ENCODE results near the gene MAS1L. TPM values are rescaled to one million over a fixed set of nuclear protein-coding genes. Genes with fewer than 3 reads are reported as not detected.

The MAS1L gene
- total RNA-seq, 1 experiment from 2014 or later: not detected

- no peak overlapping the region for H3K18ac ChIP-seq (ENCODE audit: insufficient read length, low read depth, low read length)
- H3K27ac ChIP-seq (ENCODE audit: insufficient read length, low read depth, low read length): no peak overlapping the region
- H3K56ac ChIP-seq (ENCODE audit: insufficient read length, low read depth, low read length): no peak overlapping the region
- no peak overlapping the region for H3K9ac ChIP-seq (ENCODE audit: extremely low read depth, insufficient read length, low read length)
- no peak overlapping the region for H3T11ph ChIP-seq (ENCODE audit: low read length)
- H3K4me2 ChIP-seq (ENCODE audit: insufficient read depth, insufficient read length, low read length): no peak overlapping the region
- H4K20me1 ChIP-seq (ENCODE audit: control insufficient read depth, insufficient read depth, insufficient read length): no peaks in the 10 kb centered on the region
- no peak overlapping the region for H4K91ac ChIP-seq (ENCODE audit: insufficient read length, low read depth, low read length)
- no peaks in the 10 kb centered on the region for H3K9me3 ChIP-seq (ENCODE audit: control insufficient read depth, low read depth, low read length)
- no peaks in the 10 kb centered on the region for H3K79me1 ChIP-seq (ENCODE audit: insufficient read depth, low read depth, low read length, poor library complexity, severe bottlenecking)
- no peaks in the 10 kb centered on the region for H3K27me3 ChIP-seq (ENCODE audit: insufficient read depth, low read length)
- H3K23me2 ChIP-seq (ENCODE audit: insufficient read length, low read depth, low read length, poor library complexity, severe bottlenecking): no peaks in the 10 kb centered on the region
- no peak overlapping the region for H3K14ac ChIP-seq (ENCODE audit: insufficient read depth, low read length)
- WGBS (ENCODE audit: extremely low coverage, insufficient read length, low lambda C conversion rate): no CpG with 5 or more reads among the region's 5 CpGs
- no peak for DNase-seq
- H2BK20ac ChIP-seq (ENCODE audit: low read depth, low read length, poor library complexity, severe bottlenecking): no peak overlapping the region
- Mint-ChIP-seq H3K27me3 (ENCODE audit: low read depth) (peaks cover 3% of the 10 kb centered on the region; the same call in 1 of the 2 replicates), H3K9me3 (no peaks in the 10 kb centered on the region), H3K36me3 (ENCODE audit: insufficient read depth in 1 of 3, low read depth in 3 of 3) (no peaks in the 10 kb centered on the region), H3K4me3 (no peak overlapping the region), H3K27ac (no peak overlapping the region), H3K4me1 (no peaks in the 10 kb centered on the region)
- H3K79me2 ChIP-seq (ENCODE audit: insufficient read depth, low read length): no peaks in the 10 kb centered on the region
- H2BK15ac ChIP-seq (ENCODE audit: low read depth, low read length): no peak overlapping the region
- no peak overlapping the region for H2BK12ac ChIP-seq (ENCODE audit: insufficient read length, low read depth, low read length)
- no peak overlapping the region for H4K5ac ChIP-seq (ENCODE audit: insufficient read length, low read depth, low read length)
- no peak overlapping the region for H2AFZ ChIP-seq (ENCODE audit: low read length)
- no peaks in the 10 kb centered on the region for H3K4me1 ChIP-seq (ENCODE audit: insufficient read depth, low read length)
- no peak overlapping the region for H4K8ac ChIP-seq (replicated peaks; ENCODE audit: insufficient read length, low read depth, low read length)
- no peak overlapping the region for H3K4ac ChIP-seq (ENCODE audit: low read depth, low read length)
- TF ChIP-seq, protein P1, sequence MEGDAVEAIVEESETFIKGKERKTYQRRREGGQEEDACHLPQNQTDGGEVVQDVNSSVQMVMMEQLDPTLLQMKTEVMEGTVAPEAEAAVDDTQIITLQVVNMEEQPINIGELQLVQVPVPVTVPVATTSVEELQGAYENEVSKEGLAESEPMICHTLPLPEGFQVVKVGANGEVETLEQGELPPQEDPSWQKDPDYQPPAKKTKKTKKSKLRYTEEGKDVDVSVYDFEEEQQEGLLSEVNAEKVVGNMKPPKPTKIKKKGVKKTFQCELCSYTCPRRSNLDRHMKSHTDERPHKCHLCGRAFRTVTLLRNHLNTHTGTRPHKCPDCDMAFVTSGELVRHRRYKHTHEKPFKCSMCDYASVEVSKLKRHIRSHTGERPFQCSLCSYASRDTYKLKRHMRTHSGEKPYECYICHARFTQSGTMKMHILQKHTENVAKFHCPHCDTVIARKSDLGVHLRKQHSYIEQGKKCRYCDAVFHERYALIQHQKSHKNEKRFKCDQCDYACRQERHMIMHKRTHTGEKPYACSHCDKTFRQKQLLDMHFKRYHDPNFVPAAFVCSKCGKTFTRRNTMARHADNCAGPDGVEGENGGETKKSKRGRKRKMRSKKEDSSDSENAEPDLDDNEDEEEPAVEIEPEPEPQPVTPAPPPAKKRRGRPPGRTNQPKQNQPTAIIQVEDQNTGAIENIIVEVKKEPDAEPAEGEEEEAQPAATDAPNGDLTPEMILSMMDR (conservative IDR thresholded peaks at IDR 0.05): no peak
- no peak overlapping the region for H2AK5ac ChIP-seq (ENCODE audit: insufficient read length, low read length)
- no peak overlapping the region for H3K23ac ChIP-seq (ENCODE audit: insufficient read length, low read depth, low read length)
- H2BK5ac ChIP-seq (ENCODE audit: insufficient read length, low read length): no peak overlapping the region
- no peak overlapping the region for H2BK120ac ChIP-seq (ENCODE audit: low read depth, low read length, poor library complexity, severe bottlenecking)
Measured at GRCh38 chr6:29499704-29500103, 11.9 kb upstream of the MAS1L start.
